GM23338 (cell line): ENCODE results near the gene EMCN. TPM values are rescaled to one million over a fixed set of nuclear protein-coding genes. Genes with fewer than 3 reads are reported as not detected.

Source experiments
- ATAC-seq: fragments of 200-7000 bp; cut with Tn5 transposase; 3 replicates; pipeline ENCODE4 v1.9.1; 2020
- DNase-seq: peaks from one replicate; pipeline ENCODE4 v3.0.0-alpha.2; 2015; ENCODE audit warnings: low spot score
- H2AFZ ChIP-seq: fragments of 200-600 bp; sonication (generic); 2 replicates; pipeline ENCODE4 v1.8.0; 2016; ENCODE audit warnings: antibody characterized with exemption, mild to moderate bottlenecking, moderate library complexity
- H3F3A ChIP-seq: fragments of 200-600 bp; sonication (generic); replicated peaks from 2 replicates; pipeline ENCODE4 v1.8.0; 2017; ENCODE audit warnings: antibody characterized with exemption, mixed run types, low read depth
- H3K27ac ChIP-seq: fragments of 200-600 bp; sonication (generic); 2 replicates; pipeline ENCODE4 v1.6.1; 2016; ENCODE audit warnings: low read depth
- H3K27me3 ChIP-seq: fragments of 200-600 bp; sonication (generic); 2 replicates; pipeline ENCODE4 v1.8.0; 2016; ENCODE audit warnings: mild to moderate bottlenecking, mixed run types, moderate library complexity; ENCODE audit not compliant: insufficient read depth
- H3K36me3 ChIP-seq: fragments of 200-600 bp; sonication (generic); 2 replicates; pipeline ENCODE4 v1.8.0; 2016; ENCODE audit warnings: mild to moderate bottlenecking; ENCODE audit not compliant: insufficient read depth
- H3K4me1 ChIP-seq: fragments of 200-600 bp; sonication (generic); 2 replicates; pipeline ENCODE4 v1.8.0; 2016; ENCODE audit warnings: mild to moderate bottlenecking, moderate library complexity; ENCODE audit not compliant: insufficient read depth
- H3K4me2 ChIP-seq: fragments of 200-600 bp; sonication (generic); 2 replicates; pipeline ENCODE4 v1.7.1; 2017; ENCODE audit warnings: mixed run types
- H3K4me3 ChIP-seq: fragments of 200-600 bp; sonication (generic); 2 replicates; pipeline ENCODE4 v1.6.1; 2016; ENCODE audit warnings: mixed run types
- H3K79me2 ChIP-seq: fragments of 200-600 bp; sonication (generic); replicated peaks from 2 replicates; pipeline ENCODE4 v1.8.0; 2017; ENCODE audit warnings: mild to moderate bottlenecking; ENCODE audit not compliant: insufficient read depth
- H3K9me2 ChIP-seq: fragments of 200-600 bp; sonication (generic); 2 replicates; pipeline ENCODE4 v1.8.0; 2017; ENCODE audit not compliant: insufficient read depth
- H4K20me1 ChIP-seq: fragments of 200-600 bp; sonication (generic); replicated peaks from 2 replicates; pipeline ENCODE4 v1.8.0; 2017; ENCODE audit warnings: mild to moderate bottlenecking; ENCODE audit not compliant: insufficient read depth
- H3K27ac Mint-ChIP-seq: 2 replicates; pipeline ENCODE4 v1.8.0; 2020; ENCODE audit warnings: inconsistent platforms, mild to moderate bottlenecking, moderate library complexity, mixed read lengths
- H3K27me3 Mint-ChIP-seq: 3 replicates; pipeline ENCODE4 v1.8.0; 2022; ENCODE audit warnings: low read depth, mild to moderate bottlenecking, moderate library complexity, mixed read lengths, inconsistent platforms; ENCODE audit not compliant: insufficient read depth, poor library complexity
- H3K36me3 Mint-ChIP-seq: 3 replicates; pipeline ENCODE4 v1.8.0; 2021; ENCODE audit warnings: low read depth, mild to moderate bottlenecking, inconsistent platforms, moderate library complexity, mixed read lengths
- H3K4me1 Mint-ChIP-seq: 3 replicates; pipeline ENCODE4 v1.8.0; 2020; ENCODE audit warnings: mild to moderate bottlenecking, inconsistent platforms, mixed read lengths
- H3K4me3 Mint-ChIP-seq: 3 replicates; pipeline ENCODE4 v1.8.0; 2021; ENCODE audit warnings: moderate library complexity, mild to moderate bottlenecking, inconsistent platforms, mixed read lengths
- H3K9me3 Mint-ChIP-seq: 3 replicates; pipeline ENCODE4 v1.8.0; 2020; ENCODE audit warnings: moderate library complexity, mild to moderate bottlenecking, inconsistent platforms, mixed read lengths
- CREB1 ChIP-seq: fragments of 250-450 bp; sonication (Bioruptor Pico); IDR thresholded peaks from 2 replicates; pipeline ENCODE4 v1.5.0; 2020; ENCODE audit warnings: low read depth, mild to moderate bottlenecking, moderate library complexity
- CTCF ChIP-seq, 2 experiments: fragments of 200-600 bp in 1 of 2; sonication (generic) in 1 of 2; conservative IDR thresholded peaks; 2 replicates each; pipeline versions ENCODE4 v1.5.1 to v1.6.1; 2016 to 2017; ENCODE audit warnings: antibody characterized with exemption in 2 of 2, low read depth in 2 of 2, mild to moderate bottlenecking in 2 of 2, moderate library complexity in 1 of 2
- ETS1 ChIP-seq: IDR thresholded peaks from 2 replicates; pipeline ENCODE4 v1.6.1; 2016; ENCODE audit warnings: antibody characterized with exemption
- EZH2 ChIP-seq: fragments of 200-600 bp; sonication (generic); IDR thresholded peaks from one replicate; pipeline ENCODE4 v1.8.0; 2017; ENCODE audit warnings: antibody characterized with exemption, mild to moderate bottlenecking, low read depth; ENCODE audit not compliant: unreplicated experiment
- EZH2phosphoT487 ChIP-seq: fragments of 200-600 bp; sonication (generic); IDR thresholded peaks from one replicate; pipeline ENCODE4 v1.8.1; 2018; ENCODE audit warnings: antibody characterized with exemption; ENCODE audit not compliant: unreplicated experiment
- JUNB ChIP-seq: IDR thresholded peaks from one replicate; pipeline ENCODE4 v1.6.1; 2016; ENCODE audit warnings: antibody characterized with exemption; ENCODE audit not compliant: unreplicated experiment
- NANOG ChIP-seq: IDR thresholded peaks from 2 replicates; pipeline ENCODE4 v1.6.1; 2016; ENCODE audit warnings: antibody characterized with exemption, borderline replicate concordance
- POLR2AphosphoS5 ChIP-seq: IDR thresholded peaks from 2 replicates; pipeline ENCODE4 v1.6.1; 2016; ENCODE audit warnings: antibody characterized with exemption, low read depth
- REST ChIP-seq: IDR thresholded peaks from one replicate; pipeline ENCODE4 v1.6.1; 2018; ENCODE audit warnings: antibody characterized with exemption; ENCODE audit not compliant: unreplicated experiment
- STAT1 ChIP-seq: IDR thresholded peaks from one replicate; pipeline ENCODE4 v1.6.1; 2016; ENCODE audit warnings: antibody characterized with exemption; ENCODE audit not compliant: unreplicated experiment
- ZNF114 ChIP-seq: fragments of 250-450 bp; sonication (Bioruptor Pico); IDR thresholded peaks from 2 replicates; pipeline ENCODE4 v1.5.0; 2020; ENCODE audit warnings: mild to moderate bottlenecking, moderate library complexity
- ZNF331 ChIP-seq: fragments of 250-450 bp; sonication (Bioruptor Pico); IDR thresholded peaks from 2 replicates; pipeline ENCODE4 v1.5.0; 2020; ENCODE audit warnings: low read depth, mild to moderate bottlenecking, moderate library complexity
- ZNF462 ChIP-seq: fragments of 250-450 bp; sonication (Bioruptor Pico); IDR thresholded peaks from 2 replicates; pipeline ENCODE4 v1.5.0; 2020; ENCODE audit warnings: mild to moderate bottlenecking, moderate library complexity
- polyA plus RNA-seq: library from polyadenylated mRNA; unstranded; fragments of >200 nt; fragmentation: Nextera tagmentation; extraction: Ambion mirVana; gene quantifications from 2 replicates; pipeline ENCODE4 v1.2.1, GENCODE V29; 2016
- total RNA-seq: library from RNA; depleted of rRNA; stranded (reverse); fragments of >200 nt; shearing (Covaris generic); gene quantifications from 2 replicates; pipeline ENCODE4 v1.2.3, GENCODE V29; 2014

Gene EMCN
- total and polyA plus RNA-seq, 2 experiments from 2014 or later: not detected

GRCh38 chr4:100386270-100386669 lies 131.6 kb downstream of the EMCN start:
- no peak for ATAC-seq
- no peaks in the 10 kb centered on the region for H3F3A ChIP-seq
- H3K27ac Mint-ChIP-seq: no peak overlapping the region

More at GRCh38 chr4:100386270-100386669, 131.6 kb downstream of the EMCN start:
- no peak overlapping the region for H3K4me3 Mint-ChIP-seq
- no peak overlapping the region for H3K27ac ChIP-seq
- no peaks in the 10 kb centered on the region for H4K20me1 ChIP-seq
- H3K4me1 Mint-ChIP-seq: no peaks in the 10 kb centered on the region
- no peaks in the 10 kb centered on the region for H3K36me3 ChIP-seq
- TF ChIP-seq CTCF (conservative IDR thresholded peaks at IDR 0.05; ENCODE audit: low read depth in 2 of 2) (no peak), POLR2AphosphoS5 (no peak), EZH2 (no peak), JUNB (no peak), STAT1 (no peak), REST (no peak), CREB1 (CRISPR knock-in tag) (no peak), ZNF331 (no peak), NANOG (no peak), ETS1 (no peak), ZNF462 (no peak), EZH2phosphoT487 (no peak), ZNF114 (CRISPR knock-in tag) (no peak)
- no peak overlapping the region for H3K4me3 ChIP-seq
- no peaks in the 10 kb centered on the region for H3K36me3 Mint-ChIP-seq
- H3K4me1 ChIP-seq: no peaks in the 10 kb centered on the region
- H3K9me3 Mint-ChIP-seq: no peaks in the 10 kb centered on the region; the same call in 2 of the 3 replicates
- H3K9me2 ChIP-seq: no peaks in the 10 kb centered on the region
- no peaks in the 10 kb centered on the region for H3K27me3 Mint-ChIP-seq
- H2AFZ ChIP-seq: no peak overlapping the region
- H3K4me2 ChIP-seq: no peak overlapping the region
- no peaks in the 10 kb centered on the region for H3K79me2 ChIP-seq
- DNase-seq: no peak
- no peaks in the 10 kb centered on the region for H3K27me3 ChIP-seq
